Right ventricle myocardium superior (tissue), 1 donor: ENCODE data around the gene GALNT17. TPM values are rescaled to one million over a fixed set of nuclear protein-coding genes. Genes with fewer than 3 reads are reported as not detected.
A peak's percentile ranks its signal among the peaks of the same experiment; 100 is the strongest.

Source experiments
- ATAC-seq: fragments of 200-7000 bp; cut with Tn5 transposase; one replicate; pipeline ENCODE4 v1.9.1; 2020; ENCODE audit warnings: mild to moderate bottlenecking; ENCODE audit not compliant: poor library complexity
- DNase-seq: peaks from one replicate; pipeline ENCODE4 v3.0.0-alpha.2; 2020
- intact Hi-C: fragments of 100-400 bp; cut with DNase I; formaldehyde crosslinking; loops from one replicate; pipeline ENCODE4 v1.11.2; 2022
- microRNA-seq: library from miRNA; unstranded; fragments of <30 nt; microRNA quantifications from one replicate; pipeline ENCODE4 v1.2.0, GENCODE V29; 2020
- total RNA-seq: library from RNA; stranded (reverse); fragmentation: NEBNext Ultra II Directional; extraction: Animal tissue kit (Norgen Biotek cat#: 25700); gene quantifications from one replicate; pipeline ENCODE4 v1.2.1, GENCODE V29; 2021
- donor health status: DM: no; HTN: yes; CAD: no; lungs with severe emphysema.

Gene GALNT17
- total RNA-seq, 1 donor from 2014 or later, result 72.1 TPM

DNA sequence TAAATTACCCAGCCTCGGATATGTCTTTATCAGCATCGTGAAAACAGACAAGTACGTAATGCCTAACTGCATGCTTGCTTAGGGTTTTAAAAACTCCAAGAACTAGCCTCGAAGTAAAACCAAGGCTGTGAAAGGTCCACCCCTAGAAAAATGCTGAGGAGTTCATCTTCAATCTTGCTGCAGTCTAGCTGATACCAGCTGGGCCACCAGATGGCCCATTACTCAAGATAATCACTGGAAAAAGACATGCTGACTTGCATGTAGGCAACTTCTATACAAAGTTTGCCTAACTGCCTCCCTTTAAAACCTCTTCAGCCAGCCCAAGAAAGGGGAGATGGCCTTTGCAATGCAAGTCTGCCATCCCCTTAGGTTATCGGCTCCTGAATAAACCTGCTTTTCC is 614.1 kb downstream of the GALNT17 start:
- no peak for ATAC-seq
- intact Hi-C loops, result no loop called here
- DNase-seq, result no peak

DNA sequence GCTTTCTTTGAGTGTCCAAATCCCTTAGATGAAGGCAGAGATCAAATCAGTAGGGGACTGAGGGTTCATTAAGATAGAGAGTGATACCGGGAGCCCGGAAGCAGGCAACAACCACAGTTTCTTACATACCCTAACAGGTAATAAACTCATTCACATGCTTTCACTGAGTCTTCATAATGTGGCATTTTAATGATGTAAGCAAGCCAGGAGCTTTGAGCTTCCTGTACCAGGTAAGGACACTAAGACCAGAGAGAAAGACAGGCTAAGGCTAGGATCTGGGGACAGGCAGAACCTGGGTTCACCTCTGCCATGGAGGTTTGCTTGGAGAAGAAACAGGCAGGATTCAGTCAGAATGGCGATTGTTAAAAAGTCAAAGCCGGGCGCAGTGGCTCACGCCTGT is 618.3 kb downstream of the GALNT17 start:
- ATAC-seq, result no peak
- intact Hi-C loops, result loop anchor here (5.0 kb wide), 1 partner anchor 742 kb away; no protein-coding TSS in a partner anchor

DNA sequence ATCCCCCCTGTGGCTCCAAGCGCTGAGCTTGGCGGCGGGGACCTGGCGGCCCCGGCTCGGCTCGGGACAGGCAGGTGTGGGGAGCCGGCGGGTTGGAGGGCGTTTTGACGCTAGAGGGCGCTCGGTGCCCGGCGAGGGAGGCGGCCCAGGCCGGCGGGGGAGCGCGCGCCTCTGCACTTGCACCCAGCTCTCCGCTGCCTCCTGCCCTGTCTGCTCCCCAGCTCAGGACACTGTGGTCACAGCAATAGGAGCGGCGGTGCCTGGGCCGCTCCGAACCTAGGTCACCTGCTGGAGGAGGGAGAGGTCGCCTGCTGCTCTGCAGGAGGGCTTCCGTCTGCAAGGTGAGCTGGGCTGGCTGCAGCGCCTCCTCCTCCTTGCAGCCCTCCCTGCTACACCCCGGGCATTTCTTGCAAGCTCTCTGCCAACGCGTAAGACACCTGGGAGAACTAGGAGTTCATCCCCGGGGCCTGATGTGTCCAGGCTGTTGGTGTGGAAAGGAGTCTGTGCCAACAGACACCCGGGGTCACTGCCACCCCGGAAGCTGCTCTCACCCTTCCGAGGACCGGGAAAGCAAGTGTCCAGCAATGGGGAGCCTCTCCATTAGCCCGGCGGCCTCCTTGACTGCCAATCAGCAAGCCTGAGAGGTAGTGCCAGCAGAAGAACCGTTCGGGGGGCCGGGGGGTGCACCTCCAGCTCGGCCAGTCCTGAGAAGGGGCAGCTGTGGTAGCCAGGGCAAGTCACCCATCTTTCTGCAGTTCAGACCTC is 620.4 kb downstream of the GALNT17 start:
- DNase-seq, result peak; percentile 63
- peak; percentile 88 for ATAC-seq
- intact Hi-C loops, result loop anchor here (5.0 kb wide), 1 partner anchor 740 kb away; no protein-coding TSS in a partner anchor

More for the DNA sequence above, 618.3 kb downstream of the GALNT17 start:
- no peak for DNase-seq

DNA sequence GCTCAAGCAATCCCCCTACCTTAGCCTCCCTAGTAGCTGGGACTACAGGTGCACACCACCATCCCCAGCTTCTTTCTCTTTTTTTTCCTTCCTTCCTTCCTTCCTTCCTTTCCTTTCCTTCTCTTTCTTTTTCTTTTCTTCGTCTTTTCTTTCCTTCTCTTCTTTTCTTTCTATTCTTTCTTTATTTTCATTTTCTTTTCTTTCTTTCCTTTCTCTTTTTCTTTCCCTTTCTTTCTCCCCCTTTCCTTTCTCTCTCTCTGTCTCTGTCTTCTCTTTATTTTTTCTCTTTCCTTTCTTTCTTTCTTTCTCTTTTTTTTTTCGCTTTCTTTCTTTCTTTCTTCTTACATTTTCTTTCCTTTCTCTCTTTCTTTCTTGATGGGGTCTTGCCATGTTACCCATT is 621.3 kb downstream of the GALNT17 start:
- DNase-seq (no peak), ATAC-seq (no peak)
- intact Hi-C loops, result loop anchor here (5.0 kb wide), 1 partner anchor 739 kb away; no protein-coding TSS in a partner anchor

DNA sequence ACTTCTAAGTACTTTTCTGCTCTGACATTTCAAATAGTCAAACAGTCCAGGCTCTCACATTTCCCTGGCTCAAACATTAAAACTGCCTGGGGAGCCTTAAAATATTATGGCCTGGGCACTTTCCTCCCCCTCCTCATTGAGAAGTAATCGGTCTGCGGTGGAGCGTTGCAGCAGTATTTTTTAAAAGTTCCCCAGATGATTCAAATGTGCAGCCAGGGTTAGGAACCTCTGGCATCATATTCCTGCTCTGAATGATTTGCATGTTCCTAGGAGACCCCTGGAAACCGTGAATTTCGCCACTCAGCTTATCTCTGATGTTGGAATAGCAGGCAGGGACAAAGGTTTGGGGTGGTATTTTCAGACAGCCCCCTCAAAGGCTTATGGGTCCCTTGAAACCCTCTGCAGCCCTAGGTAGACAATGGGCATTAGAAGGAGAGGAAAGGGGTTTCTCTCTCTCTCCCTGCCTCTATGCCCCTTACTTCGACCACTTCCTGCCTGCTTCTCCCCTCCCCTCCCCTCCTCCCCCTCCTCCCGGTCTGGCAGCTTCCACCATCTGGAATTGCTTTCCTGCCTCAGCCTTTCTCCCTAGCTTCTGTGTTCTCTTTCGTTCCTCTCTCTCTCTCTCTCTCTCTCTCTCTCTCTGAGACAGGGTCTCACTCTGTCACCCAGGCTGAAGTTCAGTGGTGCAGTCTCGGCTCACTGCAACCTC is 622.2 kb downstream of the GALNT17 start:
- intact Hi-C loops, result loop anchor here (5.0 kb wide), 1 partner anchor 738 kb away; no protein-coding TSS in a partner anchor
- DNase-seq, result no peak
- ATAC-seq, result no peak

DNA sequence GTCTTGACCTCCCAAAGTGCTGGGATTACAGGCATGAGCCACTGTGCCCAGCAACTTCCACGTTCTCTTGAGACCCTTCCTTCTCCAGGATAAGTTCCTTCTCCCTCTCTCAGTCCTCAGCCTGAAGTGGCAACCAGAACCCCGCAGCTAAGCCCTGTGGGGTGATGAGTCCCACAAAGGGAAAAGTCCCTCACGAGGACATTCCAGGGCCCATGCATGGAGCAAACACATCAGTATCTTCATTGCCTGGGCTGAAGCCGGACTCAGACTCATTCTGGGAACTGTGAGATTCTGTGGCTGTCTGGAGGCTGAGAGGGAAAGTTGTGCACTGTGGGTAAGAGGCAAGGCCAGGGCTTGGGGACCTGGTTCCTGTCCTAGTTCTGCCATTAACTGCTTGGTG is 622.9 kb downstream of the GALNT17 start:
- no peak for ATAC-seq
- intact Hi-C loops, result loop anchor here (5.0 kb wide), 1 partner anchor 737 kb away; no protein-coding TSS in a partner anchor
- no peak for DNase-seq

DNA sequence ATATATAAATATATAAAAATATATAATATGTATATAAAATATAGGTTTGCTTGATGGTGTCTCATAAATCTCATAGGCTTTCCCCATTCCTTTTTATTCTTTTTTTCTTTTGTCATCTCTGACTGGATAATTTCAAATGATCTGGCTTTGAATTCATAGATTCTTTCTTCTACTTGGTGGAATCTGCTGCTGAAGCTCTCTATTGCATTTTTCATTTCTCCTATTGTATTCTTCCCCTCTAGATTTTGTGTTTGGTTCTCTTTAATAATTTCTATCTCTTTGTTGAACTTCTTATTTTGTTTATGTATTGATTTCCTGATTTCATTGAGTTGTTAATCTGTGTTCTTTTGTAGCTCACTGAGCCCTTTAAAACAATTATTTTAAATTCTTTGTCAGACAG is 629.4 kb downstream of the GALNT17 start:
- DNase-seq (no peak), ATAC-seq (no peak)
- intact Hi-C loops, result no loop called here

Small RNAs within 50 kb of the gene (microRNA-seq; reads per million reads assigned to microRNA genes)
- gene MIR3914-1 (not detected), gene MIR3914-2 (not detected)
